Frontal cortex (tissue), 4 donors: ENCODE results near the gene ZNF853. TPM values are rescaled to one million over a fixed set of nuclear protein-coding genes. Genes with fewer than 3 reads are reported as not detected.
"Not testable (repeated sequence)": the region's sequence is repeated elsewhere in the genome, so short reads cannot be mapped to it uniquely, and the experiment has no call there.

Experiments
- DNase-seq, 2 donors: peaks; one replicate each; pipeline ENCODE4 v3.0.0; 2012; ENCODE audit warnings: low spot score in 2 of 2
- FAIRE-seq: peaks from 2 replicates; lab custom pipeline; 2012; peaks lifted over from hg19 to GRCh38; lab: Jason Lieb, UNC
- total RNA-seq: library from RNA; depleted of rRNA; stranded (reverse); fragments of >200 nt; gene quantifications from one replicate; pipeline ENCODE4 v1.2.3, GENCODE V29; 2014
- donor health status: control.
- donor health status: control.
- donor health status: control.

ZNF853 gene
- total RNA-seq, 1 donor from 2014 or later, result 23.6 TPM

DNA sequence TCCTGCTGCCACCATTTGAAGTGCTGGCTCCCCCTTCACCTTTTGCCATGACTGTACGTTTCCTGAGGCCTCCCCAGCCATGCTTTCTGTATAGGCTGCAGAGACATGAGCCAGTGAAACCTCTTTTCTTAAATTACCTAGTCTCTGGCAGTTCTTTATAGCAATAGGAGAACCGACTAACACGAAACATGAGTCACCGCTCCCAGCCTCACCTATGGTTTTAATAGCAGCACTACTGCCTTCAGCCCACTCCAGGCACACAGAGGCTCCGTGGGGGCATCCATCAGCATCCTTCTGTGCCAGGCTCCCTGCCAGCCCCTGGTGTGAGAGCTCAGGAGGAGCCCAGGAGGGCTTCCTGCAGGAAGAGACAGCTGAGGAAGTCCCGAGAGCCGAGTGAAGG is 16.2 kb downstream of the ZNF853 start:
- no peak for FAIRE-seq

DNA sequence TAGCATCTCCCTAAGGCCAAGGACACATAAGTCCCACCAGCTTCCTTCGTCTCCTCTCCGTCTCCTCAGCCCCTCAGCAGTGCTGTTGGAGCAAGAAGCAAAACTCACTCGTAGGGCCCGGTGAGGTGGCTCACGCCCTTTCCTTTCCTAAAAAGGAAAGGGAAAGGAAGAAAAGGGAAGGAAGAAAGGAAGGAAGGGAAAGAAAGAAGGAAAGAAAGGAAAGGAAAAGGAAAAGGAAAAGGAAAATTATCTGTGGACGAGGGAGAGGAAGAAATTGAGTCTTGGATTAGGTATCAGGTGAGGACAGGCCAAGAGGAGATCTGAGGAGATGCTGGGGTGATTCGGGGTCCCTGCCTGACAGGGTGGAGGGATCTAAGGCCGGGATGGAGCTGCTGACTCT is 18.6 kb downstream of the ZNF853 start:
- FAIRE-seq, result no peak
- DNase-seq, result no peak

More for the DNA sequence above, 16.2 kb downstream of the ZNF853 start:
- DNase-seq, result no peak

DNA sequence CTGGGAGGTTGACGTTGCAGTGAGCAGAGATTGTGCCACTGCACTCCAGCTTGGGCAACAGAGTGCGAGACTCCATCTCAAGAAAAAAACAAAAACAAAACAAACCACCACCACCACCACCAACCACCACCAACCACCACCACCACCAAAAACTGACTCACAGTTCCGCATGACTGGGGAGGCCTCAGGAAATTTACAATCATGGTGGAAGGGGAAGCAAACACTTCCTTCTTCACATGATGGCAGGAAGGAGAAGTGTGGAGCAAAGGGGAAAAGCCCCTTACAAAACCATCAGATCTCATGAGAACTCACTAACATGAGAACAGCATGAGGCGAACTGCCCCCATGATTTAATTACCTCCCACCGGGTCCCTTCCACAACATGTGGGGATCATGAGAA is 19.6 kb downstream of the ZNF853 start:
- not testable (repeated sequence) for DNase-seq, FAIRE-seq

DNA sequence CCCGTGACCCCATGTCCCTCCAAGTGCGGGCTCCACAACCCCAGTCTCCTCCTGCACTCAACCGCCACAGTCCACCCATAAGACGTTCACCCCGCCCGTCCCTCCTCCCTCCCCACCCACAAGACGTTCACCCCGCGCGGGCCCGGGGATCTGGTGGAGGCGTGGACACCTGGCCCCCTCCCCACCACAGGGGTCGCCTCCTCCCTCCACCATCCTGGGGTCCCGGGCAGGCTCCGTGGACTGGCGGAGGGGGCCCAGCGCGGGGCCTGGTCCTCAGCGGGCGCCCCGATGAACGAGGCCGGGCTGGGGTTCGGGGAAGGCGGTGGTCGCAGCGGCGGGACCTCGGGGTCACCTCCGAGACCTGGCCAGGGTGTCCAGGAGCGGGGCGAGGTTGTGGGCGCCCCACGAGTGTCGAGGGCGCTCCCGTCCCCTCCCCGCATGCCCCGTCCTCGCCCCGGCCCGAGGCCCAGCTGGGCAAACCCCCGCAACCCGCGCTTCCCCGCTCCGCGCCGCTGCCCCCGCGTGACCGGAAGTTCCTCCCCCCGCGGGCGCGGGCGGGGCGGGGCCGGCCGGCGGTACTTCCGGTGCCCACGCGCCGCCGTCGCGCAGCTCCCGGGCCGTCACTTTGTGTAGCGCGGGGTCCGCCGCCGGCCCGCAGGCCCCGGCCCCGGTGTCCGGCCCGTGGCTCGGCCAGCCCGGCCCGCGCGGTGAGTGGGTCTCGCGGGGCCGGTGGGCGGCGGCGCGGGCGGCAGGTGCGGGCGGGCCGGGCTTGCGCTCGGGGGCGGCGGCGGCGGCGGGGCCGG is 21.5 kb downstream of the ZNF853 start, which contains the start of gene ZNF316:
ZNF316 (plus strand) TSS at position 578 of the 803 bp plus-strand sequence. CDS start 5,092 bp downstream, outside the sequence.
- FAIRE-seq (no peak), DNase-seq (peak; percentile 100)

DNA sequence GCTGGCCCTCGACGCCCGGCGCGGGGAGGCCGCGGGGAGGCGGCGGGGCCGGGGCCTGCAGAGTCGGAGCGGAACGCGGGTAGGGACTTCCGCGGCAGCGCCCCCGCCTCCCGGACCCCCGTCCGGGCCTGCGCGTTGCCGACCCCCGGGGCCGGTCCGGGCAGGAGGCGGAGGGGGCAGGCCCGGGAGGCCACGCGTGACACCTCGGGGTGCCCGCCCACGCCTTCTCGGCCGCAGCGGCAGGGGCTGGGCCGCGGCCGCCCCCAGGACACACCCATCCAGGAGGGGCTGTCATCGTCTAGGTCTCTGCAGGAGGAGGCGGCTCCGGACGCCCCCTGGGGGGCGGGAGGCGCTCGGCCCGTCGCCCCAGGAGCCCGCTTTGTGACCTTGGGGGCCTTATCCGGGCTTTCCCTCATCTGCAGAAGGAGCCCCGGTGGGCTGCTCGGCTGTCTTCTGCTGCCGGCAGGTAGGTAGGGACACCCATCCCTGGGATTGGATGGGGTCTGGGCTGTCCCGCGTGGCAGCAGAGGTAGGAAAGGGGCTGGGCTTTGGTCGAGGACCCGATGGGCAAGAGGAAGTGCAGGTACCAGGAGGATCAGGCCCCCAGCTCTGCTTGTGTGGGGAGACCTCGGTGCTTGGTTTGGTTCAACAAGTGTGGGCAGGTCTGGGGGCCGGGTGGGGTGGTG is 22.3 kb downstream of the ZNF853 start:
- no peak for FAIRE-seq
- DNase-seq, result peak in 1 of 2 donors; percentile 74

DNA sequence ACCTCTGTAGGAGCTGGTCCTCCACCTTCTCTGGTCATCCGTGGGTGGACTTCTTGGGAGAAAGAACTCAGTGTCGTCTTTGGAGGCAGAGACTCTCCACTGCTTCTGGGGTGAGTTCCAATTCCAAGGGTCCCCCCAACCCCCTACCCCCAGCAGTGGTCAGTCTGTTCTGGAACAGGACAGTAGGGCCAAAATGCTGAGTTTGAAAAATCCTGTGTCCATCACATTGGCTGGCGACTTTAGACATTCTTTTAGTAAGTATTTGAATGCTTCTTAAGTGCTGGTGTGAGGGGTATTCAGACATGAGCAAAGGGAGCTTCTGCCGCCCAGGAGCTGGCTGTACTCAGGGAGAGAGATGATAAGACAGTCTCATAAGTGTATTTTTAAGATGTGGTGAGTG is 23.6 kb downstream of the ZNF853 start:
- FAIRE-seq (no peak), DNase-seq (no peak)

DNA sequence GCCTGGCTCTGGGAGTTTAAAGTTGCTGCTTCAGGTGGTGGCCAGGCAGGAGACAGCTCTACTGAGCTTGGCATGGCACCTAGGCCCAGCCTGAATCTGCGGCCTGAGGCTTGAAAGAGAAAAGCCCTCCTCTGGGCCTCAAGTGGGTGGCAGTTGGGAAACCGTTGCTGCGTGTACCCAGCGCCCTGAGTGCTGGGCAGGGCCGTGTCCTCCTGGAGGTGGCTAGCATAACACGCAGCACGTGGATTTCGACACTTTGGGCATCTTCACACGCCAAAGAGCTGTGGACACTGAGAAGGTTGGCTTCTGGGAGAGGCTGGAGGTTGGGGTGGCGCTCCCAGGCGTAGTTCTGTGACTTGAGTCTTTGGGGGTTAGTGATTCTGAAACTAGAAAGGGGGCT is 24.2 kb downstream of the ZNF853 start:
- FAIRE-seq (no peak), DNase-seq (no peak)

DNA sequence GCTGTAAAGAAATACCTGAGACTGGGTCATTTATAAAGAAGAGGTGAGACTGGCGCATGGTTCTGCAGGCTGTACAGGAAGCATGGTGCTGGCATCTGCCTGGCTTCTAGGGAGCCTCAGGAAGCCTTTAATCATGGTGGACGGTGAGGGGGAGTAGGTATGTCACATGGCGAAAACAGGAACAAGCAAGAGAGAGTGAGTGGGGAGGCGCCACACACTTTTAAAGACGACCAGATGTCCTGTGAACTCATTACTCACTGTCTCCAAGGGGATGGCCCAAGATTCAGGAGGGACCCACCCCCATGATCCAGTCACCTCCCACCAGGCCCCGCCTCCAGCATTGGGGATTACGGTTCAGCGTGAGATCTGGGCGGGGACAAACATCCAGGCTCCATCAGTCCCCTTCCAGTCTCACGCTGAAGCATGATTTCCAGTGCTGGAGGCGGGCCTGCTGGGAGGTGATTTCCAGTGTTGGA is 24.9 kb downstream of the ZNF853 start:
- DNase-seq, result no peak
- no peak for FAIRE-seq

DNA sequence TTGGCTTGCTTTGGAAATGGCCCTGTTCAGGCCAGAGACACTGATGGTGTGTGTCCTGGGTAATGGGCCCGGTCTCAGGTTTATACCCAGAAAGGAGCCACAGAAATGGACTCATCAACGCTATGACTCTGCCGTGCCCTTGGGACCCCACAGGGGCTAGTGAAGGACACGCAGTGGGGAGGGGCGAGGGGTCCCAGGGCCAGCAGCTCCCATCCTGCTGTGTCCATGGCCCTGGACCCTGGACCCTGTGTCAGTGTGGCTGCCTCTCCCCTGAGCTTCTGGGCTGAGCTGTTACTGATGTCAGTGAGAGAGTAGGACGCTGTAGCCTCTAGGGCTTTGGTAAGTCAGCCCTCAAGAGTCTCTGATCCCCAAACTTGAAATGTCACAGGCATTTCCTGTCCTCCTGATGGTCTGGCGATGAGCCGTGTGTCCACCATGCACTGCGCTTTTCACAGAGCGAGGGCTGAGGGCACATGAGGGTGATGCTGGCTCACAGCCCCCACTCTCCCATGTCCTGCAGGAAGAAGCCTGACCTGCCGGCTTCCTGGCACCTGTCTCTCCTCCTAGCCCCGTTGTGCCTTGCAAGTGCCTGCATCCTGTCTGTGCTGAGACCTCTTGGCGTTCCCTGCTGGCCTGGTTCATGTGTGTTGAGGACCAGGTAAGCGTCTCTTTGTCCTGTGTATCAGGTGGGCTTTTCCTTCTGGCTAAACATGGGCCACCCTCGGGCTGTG is 26.1 kb downstream of the ZNF853 start:
- no peak for FAIRE-seq

DNA sequence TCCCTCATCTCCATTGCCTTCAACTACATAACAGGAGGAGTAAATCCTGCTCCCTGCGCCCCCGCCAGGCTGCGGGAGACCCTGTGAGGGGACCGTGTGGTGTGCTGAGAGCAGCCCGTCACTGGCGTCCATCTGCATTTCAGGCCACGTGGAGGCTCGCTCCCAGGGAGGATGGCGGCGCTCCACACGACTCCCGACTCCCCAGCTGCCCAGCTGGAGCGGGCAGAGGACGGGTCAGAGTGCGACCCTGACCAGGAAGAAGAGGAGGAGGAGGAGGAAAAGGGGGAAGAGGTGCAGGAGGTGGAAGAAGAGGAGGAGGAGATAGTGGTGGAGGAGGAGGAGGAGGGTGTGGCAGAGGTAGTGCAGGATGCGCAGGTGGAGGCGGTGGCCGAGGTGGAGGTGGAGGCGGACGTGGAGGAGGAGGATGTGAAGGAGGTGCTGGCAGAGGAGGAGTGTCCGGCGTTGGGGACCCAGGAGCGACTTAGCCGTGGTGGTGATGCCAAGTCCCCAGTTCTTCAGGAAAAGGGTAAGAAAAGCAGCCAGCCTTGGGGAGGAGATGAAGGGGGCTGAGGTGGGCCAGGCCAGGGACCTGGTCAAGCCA is 26.9 kb downstream of the ZNF853 start:
- no peak for FAIRE-seq

More for the DNA sequence above, 26.1 kb downstream of the ZNF853 start:
- DNase-seq, result no peak

DNA sequence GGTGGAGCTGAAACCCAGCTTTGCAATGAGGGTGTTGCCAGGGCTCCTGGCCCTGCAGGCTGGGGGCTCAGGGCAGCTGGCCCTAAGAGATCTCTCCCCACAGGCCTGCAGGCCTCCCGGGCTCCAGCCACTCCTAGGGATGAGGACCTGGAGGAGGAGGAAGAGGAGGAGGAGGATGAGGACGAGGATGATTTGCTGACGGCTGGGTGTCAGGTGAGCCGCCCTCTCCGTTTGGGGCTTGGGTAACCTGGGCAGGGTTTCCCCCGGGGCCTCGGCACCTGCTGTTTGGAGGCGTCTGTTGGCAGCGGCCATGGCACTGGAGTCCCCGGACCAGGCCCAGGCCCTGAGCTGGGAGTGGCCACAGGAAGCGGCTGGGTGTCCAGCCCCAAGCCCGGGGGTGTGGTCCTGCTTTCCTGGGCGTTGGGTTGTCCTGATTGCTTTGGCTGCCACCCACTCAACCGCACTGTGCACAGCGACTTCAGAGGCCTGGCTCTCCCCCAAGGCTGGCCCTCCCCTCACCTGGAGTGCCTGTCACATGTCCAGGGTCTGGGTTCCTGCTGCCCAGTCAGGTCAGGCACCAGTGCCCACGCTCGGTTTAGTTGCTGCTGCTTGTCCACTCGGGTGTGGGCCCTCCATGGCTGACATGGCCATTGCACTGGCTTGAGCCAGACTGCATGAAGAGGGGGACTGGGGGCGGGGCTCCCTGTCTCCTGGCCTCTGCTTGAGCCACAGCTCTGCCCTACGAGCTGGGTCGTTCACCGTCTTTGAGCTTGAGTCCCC is 27.6 kb downstream of the ZNF853 start:
- FAIRE-seq, result no peak
- no peak for DNase-seq

More for the DNA sequence above, 26.9 kb downstream of the ZNF853 start:
- no peak for DNase-seq

DNA sequence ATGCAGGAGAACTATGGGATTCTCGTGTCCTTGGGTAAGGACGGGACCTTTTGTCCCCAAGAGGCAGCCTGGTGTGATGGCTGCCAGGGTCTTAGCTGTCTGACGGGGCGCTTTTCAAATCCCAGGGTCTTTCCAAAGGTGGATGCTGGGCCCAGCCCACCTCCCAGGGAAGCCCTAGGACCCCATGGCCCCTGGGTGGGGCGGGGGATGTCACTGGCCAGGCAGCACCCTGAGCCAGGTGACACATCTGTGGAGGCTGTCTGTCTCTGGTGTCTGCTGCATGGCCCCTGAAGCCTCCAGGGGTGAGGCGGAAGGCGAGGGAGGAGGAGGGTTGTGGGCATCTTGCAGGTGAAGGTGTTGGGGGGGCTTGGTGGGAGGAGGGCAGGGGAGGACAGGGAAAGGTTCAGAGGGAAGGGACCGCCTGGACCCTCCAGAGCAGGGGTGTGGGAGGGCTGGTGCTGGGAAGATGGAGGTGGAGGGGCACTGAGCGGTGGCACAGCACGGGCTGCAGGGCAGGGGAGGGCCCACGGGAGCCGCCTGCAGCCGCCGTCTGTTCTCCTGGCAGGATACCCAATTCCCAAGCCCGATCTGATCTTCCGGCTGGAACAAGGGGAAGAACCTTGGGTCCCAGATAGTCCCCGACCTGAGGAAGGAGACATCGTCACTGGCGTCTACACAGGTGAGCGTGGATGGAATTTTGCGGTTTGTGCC is 28.7 kb downstream of the ZNF853 start:
- FAIRE-seq (no peak), DNase-seq (no peak)

DNA sequence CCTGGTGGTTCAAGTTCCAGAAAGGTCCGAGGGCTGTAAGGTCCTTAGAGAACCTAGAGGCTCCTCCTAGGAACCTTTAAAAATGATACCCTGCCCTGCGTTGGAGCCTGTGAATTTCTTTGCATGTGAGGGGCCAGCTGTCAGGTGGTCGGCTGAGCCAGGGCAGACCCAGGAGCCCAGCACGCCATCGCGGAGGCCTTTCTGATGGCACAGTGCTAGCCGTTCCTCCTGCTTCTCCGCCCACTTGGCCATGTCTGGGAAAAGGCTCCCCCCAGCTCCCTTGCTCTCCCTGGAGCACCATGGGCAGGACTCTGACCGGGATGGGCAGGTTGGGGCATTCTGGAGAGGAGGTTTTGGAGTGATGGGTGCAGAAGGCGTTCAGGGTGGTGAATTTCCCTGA is 29.3 kb downstream of the ZNF853 start:
- DNase-seq (no peak), FAIRE-seq (no peak)

DNA sequence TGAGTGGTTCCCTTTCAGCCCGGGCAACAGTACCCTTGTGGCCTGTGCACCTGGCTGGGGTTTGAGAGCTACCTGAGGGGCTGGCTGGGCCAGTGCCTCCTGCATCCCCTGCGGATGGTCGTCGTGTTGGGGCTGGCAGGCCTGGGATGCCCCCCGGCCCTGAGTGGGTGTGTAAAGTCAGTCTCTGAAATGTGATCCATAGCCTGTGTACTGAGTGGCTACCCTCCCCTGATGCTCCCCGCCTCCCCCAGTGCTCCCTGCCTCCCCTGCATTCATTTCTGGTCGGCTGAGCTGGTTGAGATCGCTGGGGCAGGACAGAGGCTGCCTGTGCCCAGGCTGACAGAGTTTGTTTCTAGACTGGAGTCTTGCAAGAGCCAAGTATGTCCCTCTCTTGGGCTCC is 31.1 kb downstream of the ZNF853 start:
- DNase-seq (no peak), FAIRE-seq (no peak)

DNA sequence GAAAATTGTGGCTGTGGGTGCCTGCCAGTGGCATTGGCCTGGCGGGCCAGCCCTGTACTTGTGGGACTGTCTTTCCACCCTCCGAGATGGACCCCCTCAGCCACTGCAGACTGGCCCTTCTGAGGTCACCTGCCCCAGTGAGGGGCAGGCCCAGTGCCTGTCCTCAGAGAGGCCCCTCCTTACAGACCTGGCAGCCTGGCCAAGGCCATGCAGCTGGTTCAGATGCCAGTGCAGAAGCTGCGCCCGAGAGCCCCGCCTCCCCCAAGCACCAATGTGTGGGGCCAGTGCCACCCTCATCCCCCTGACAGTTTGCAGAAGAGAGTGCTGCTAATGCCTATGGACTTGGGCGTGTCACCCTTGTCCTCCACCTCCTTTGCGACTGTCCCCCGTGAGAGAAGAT is 31.7 kb downstream of the ZNF853 start:
- DNase-seq, result no peak
- no peak for FAIRE-seq

DNA sequence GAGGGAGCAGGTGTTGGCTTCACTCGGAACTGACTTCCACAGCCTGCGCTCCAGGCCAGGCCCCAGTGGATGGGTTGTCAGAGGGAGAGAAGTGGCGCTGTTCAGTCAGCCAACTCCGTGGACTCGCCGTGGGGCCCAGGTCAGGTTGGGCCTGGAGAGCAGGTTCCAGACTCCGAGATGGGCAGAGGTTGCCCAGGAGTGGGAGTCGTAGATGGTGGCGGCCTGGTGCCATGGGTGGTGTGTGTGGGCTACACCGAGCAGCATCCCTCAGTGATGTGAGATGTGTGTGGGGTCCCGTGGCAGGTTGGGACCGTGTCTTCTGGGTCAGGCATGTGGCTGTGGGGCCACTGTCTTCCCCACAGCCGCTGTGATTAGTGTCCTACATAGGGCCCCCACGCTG is 32.1 kb downstream of the ZNF853 start:
- no peak for FAIRE-seq
- no peak for DNase-seq

DNA sequence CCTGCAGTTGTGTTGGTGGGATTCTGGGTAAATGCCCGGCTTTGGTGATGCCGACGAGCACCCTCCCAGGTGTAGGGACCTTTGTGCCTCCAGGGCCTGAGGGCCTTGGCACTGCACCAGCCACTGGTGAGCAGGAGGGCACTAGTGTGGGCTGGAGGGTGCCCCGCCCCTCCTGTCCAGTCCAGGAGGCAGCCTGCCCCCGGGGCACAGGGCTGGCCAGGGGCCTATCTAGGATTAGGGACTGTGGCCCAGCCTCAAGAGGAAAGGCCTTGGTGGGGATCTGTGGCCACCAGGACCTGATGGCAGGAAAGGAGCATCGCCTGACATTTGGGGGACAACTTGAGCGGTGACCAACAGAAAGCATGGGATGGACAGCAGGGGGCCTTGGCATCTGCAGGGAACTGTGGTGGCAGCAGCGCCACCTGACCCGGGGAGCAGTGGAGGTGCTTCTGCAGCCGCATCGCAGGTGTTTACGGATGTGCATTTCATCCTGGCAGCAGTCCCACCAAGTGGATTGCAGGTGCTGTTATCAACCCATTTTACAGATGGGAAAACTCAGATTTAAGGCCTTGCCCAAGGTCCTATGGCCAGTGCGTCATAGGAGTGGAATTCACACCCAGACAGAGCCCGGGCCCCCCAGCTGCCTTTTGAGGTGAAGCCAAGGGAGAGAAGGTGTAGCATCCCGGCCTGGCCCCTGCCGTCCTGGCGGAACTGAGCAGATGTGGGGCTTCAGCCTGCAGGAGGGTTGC is 32.8 kb downstream of the ZNF853 start:
- FAIRE-seq (no peak), DNase-seq (no peak)

DNA sequence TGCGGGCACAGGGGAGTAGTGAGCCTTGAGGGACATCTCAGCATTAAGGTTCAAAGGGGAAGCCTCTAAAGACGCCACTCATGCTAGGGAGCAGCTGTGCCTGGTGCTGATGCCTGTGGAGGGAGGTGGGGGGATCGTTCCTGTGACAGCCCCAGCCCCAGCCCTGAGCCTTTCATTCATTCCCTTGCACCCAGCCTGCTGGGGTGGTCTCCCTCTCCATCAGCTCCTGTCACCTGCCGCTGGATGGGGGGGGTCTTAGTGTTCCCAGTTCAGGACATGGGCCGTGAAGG is 33.4 kb downstream of the ZNF853 start:
- no peak for FAIRE-seq
- DNase-seq, result no peak
